Pancreas (tissue), 10 donors: ENCODE data around the gene KRT23. TPM values are rescaled to one million over a fixed set of nuclear protein-coding genes. Genes with fewer than 3 reads are reported as not detected.

Experiments
- ATAC-seq, 4 donors: fragments of 200-7000 bp; cut with Tn5 transposase; one replicate each; pipeline versions ENCODE4 v1.8.0 to v1.9.1; 2020; ENCODE audit warnings: mild to moderate bottlenecking in 4 of 4, moderate library complexity in 4 of 4
- DNase-seq, 6 donors: peaks; one replicate each; pipeline ENCODE4 v3.0.0-alpha.2; 2020
- FAIRE-seq: peaks from 2 replicates; lab custom pipeline; 2012; peaks lifted over from hg19 to GRCh38; lab: Jason Lieb, UNC
- H3K27ac ChIP-seq, 4 donors: fragments of 200-600 bp; sonication (generic); 1 replicate in 3 of 4; 2 replicates in 1 of 4; pipeline versions ENCODE4 v1.5.0 to v1.8.0; 2020
- H3K27me3 ChIP-seq, 4 donors: fragments of 200-600 bp; one replicate each; pipeline ENCODE4 v1.8.0; 2021
- H3K36me3 ChIP-seq, 3 donors: fragments of 200-600 bp; sonication (generic) in 1 of 3; one replicate each; pipeline versions ENCODE4 v1.5.0 to v1.8.0; 2020 to 2021
- H3K4me1 ChIP-seq, 3 donors: fragments of 200-600 bp; one replicate each; pipeline ENCODE4 v1.8.0; 2021
- H3K4me3 ChIP-seq, 4 donors: fragments of 200-600 bp; sonication (generic) in 2 of 4; one replicate each; pipeline versions ENCODE4 v1.5.0 to v1.8.0; 2020 to 2021
- H3K9me3 ChIP-seq, 4 donors: fragments of 200-600 bp; one replicate each; pipeline ENCODE4 v1.8.0; 2021
- WGBS, 2 donors: extraction: QIAGEN DNeasy Blood & Tissue Kit; methylation state at CpG; one replicate each; pipeline ENCODE4 v1.1.7; 2013; 5-methylcytosine and 5-hydroxymethylcytosine counted together
- intact Hi-C, 3 donors: fragments of 100-400 bp; cut with DNase I; formaldehyde crosslinking; loops; one replicate each; pipeline versions ENCODE4 v1.11.1 to v1.14.2; 2022
- polyA plus RNA-seq, 2 donors: library from polyadenylated mRNA; stranded (reverse); fragments of 200-250 nt; gene quantifications; one replicate each; pipeline ENCODE4 v1.2.3, GENCODE V29; 2013
- total RNA-seq, 6 donors: library from RNA; stranded (reverse); fragmentation: NEBNext Ultra II Directional in 4 of 6; extraction: Animal tissue kit (Norgen Biotek cat#: 25700) in 4 of 6; gene quantifications; one replicate each; pipeline versions ENCODE4 v1.2.1 to v1.2.4, GENCODE V29; 2021 to 2023
- TF ChIP-seq, protein P1 (sequence below), 4 donors: fragments of 200-600 bp; sonication (generic) in 3 of 4; IDR thresholded peaks; one replicate each; pipeline versions ENCODE4 v1.5.0 to v1.8.0; 2021; ENCODE audit warnings: antibody characterized with exemption in 4 of 4
- donor health status: healthy with polysubstance abuse.
- donor health status: DM: no; HTN: no; CAD: no; lungs with moderate emphysema.
- donor health status: DM: no; HTN: no; CAD: no.
- donor health status: control.
- donor health status: control.
- donor health status: Bipolar disorder and iron deficiency.
- donor health status: DM: yes; HTN: yes; CAD: no.
- donor health status: DM: no; HTN: no; CAD: no.
- donor health status: DM: no; HTN: no; CAD: no.
- donor health status: DM: yes; HTN: yes; CAD: no.

KRT23 gene
- total and polyA plus RNA-seq, 8 donors = 0.59 to 17.7 (median 1.1) TPM

DNA sequence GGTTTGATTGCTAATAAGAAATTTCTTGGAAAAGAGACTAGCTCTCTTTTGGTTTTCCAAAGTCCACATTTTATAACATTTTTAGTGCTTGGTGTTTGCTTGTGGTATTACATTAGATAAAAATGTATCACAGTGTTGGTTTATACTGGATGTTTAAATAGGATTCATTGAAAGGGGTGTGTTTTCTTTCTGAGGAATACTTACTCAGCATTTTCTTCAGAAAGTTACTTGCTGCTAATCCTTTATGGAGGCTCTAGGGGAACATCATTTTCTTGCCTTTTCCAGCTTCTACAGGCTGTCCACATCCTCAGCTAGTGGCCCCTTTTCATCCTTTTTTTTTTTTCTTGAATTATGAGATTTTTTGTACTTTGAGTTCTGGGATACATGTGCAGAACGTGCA lies 30.1 kb upstream of the KRT23 start:
- no peak for DNase-seq
- H3K27me3 ChIP-seq = no peaks in the 10 kb centered on the region
- H3K27ac ChIP-seq = no peak overlapping the region
- TF ChIP-seq, protein P1, sequence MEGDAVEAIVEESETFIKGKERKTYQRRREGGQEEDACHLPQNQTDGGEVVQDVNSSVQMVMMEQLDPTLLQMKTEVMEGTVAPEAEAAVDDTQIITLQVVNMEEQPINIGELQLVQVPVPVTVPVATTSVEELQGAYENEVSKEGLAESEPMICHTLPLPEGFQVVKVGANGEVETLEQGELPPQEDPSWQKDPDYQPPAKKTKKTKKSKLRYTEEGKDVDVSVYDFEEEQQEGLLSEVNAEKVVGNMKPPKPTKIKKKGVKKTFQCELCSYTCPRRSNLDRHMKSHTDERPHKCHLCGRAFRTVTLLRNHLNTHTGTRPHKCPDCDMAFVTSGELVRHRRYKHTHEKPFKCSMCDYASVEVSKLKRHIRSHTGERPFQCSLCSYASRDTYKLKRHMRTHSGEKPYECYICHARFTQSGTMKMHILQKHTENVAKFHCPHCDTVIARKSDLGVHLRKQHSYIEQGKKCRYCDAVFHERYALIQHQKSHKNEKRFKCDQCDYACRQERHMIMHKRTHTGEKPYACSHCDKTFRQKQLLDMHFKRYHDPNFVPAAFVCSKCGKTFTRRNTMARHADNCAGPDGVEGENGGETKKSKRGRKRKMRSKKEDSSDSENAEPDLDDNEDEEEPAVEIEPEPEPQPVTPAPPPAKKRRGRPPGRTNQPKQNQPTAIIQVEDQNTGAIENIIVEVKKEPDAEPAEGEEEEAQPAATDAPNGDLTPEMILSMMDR (IDR thresholded peaks at IDR 0.05) = no peak
- 49 to 71% methylated on average over 1 of the region's 1 CpG for WGBS, 2 donors
- no peaks in the 10 kb centered on the region for H3K36me3 ChIP-seq
- H3K4me1 ChIP-seq = no peaks in the 10 kb centered on the region
- no peak for ATAC-seq
- H3K9me3 ChIP-seq = no peaks in the 10 kb centered on the region
- intact Hi-C loops = no loop called here
- H3K4me3 ChIP-seq = no peak overlapping the region
- no peak for FAIRE-seq

DNA sequence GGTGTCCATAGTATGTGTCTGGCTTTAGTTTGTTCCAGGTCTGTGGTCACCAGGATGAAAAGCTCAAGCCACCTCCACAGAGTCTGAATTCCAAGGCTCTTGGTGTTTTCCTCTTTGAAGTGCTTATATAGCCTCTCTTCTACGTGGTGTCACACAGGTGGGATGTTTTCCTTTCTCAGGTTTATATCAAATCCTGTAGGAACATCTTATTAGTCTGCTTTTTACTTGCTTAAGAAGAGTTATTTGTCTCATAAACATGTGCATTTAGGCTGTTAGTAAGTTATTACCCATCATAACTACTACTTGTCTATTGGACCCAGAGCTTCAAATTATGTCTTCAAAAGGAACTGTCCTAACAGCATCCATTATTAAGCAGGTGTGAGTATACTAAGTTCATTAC lies 29.4 kb upstream of the KRT23 start, which contains the start of gene KRT39:
KRT39 (minus strand) TSS at position 101 of the 400 bp plus-strand sequence; CDS start at position 9, 92 bp downstream.
- Histone ChIP-seq H3K27me3 (no peaks in the 10 kb centered on the region), H3K9me3 (no peaks in the 10 kb centered on the region), H3K27ac (no peak within 1 kb of the TSS), H3K4me3 (no peak within 1 kb of the TSS), H3K36me3 (no peaks in the 10 kb centered on the region), H3K4me1 (no peaks in the 10 kb centered on the region)
- 38 to 47% methylated on average over 1 of the region's 1 CpG for WGBS, 2 donors
- no peak for FAIRE-seq
- no peak for DNase-seq
- TF ChIP-seq, protein P1 (IDR thresholded peaks at IDR 0.05) = no peak
- ATAC-seq = no peak
- intact Hi-C loops = no loop called here

DNA sequence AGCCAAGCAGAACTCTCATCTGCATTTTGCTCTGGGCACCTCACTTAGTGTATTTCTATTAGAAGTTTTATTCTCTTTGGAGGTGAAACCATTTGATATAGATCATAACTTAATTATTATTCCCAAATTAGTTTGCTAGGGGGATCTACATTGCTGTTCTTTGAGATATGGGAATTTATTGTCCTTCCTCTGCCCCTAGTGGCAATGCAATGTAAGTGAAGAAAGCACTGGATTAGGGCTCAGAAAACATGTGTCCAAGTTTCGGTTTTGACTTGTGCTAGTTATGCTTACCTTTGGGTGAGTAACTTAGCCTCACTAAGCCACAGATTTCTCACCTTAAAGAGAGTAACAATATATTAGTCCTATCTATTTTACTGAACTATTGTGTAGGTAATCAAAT lies 26.4 kb upstream of the KRT23 start:
- no peaks in the 10 kb centered on the region for H3K36me3 ChIP-seq
- H3K27ac ChIP-seq = no peak overlapping the region
- DNase-seq = no peak
- H3K4me3 ChIP-seq = no peak overlapping the region
- peaks cover 0 to 3% (median 0%) of the 10 kb centered on the region in 3 donors for H3K4me1 ChIP-seq
- no peaks in the 10 kb centered on the region for H3K9me3 ChIP-seq
- no peaks in the 10 kb centered on the region for H3K27me3 ChIP-seq
- TF ChIP-seq, protein P1 (IDR thresholded peaks at IDR 0.05) = peak; percentile 43 to 57 (median 48)
- WGBS, 2 donors = 20 to 42% methylated on average over 1 of the region's 1 CpG
- peak in 2 of 4 donors; percentile 62 to 69 for ATAC-seq
- no peak for FAIRE-seq
- intact Hi-C loops = no loop called here

DNA sequence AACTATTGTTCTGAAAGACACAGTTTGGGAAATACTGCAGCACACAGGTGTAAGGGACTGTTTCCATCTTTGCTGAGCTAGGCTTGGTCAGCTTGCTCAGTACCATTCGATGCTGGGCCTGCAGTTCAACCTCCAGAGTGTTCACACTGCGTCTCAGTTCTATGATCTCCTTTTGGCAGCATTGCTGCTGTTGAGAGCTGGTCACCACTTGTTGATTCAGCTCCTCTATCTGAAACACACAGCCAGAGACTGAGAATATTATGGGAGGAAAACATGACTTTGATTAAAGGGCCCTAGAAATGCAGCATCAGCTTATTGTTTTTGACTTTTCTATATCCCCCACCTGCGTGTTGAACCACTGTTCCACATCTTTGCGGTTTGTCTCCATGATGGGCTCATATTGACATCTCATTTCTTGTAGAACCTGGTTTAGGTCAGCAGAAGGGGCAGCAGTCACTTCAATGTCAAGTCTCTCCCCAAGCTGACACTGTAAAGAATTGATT lies 24.7 kb upstream of the KRT23 start:
- Histone ChIP-seq H3K4me1 (peaks cover 0 to 11% (median 0%) of the 10 kb centered on the region in 3 donors), H3K27ac (peak overlapping the region in 3 of 4 donors; percentile 25 to 46 (median 28)), H3K4me3 (no peak overlapping the region), H3K9me3 (no peaks in the 10 kb centered on the region), H3K27me3 (no peaks in the 10 kb centered on the region), H3K36me3 (no peaks in the 10 kb centered on the region)
- FAIRE-seq (no peak), ATAC-seq (peak in 2 of 4 donors; percentile 11 to 25), DNase-seq (no peak)
- 62 to 77% methylated on average over 4 of the region's 4 CpGs for WGBS, 2 donors
- intact Hi-C loops = no loop called here
- TF ChIP-seq, protein P1 (IDR thresholded peaks at IDR 0.05) = no peak

DNA sequence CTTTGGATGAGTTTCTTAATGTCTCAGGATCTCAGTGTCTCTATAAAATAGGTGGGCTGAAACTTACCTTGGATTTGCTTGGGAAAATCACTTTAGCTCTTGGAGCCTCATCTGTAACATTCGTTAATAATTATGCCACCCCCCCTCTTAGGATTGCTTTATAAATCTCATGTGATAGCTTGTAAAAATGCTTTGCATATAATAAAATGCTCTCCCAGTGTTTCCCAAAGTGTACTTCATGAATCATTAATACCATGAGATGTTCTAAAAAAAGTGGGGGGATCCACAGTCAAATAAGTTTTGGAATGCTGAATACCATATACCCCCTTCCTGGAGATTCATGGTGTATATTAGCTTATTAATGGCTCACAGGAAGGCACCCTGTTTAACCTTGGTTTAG lies 24.1 kb upstream of the KRT23 start:
- Histone ChIP-seq H3K9me3 (no peaks in the 10 kb centered on the region), H3K36me3 (no peaks in the 10 kb centered on the region), H3K4me3 (no peak overlapping the region), H3K4me1 (peaks cover 0 to 12% (median 0%) of the 10 kb centered on the region in 3 donors), H3K27ac (peak overlapping the region in 3 of 4 donors; percentile 25 to 46 (median 28)), H3K27me3 (no peaks in the 10 kb centered on the region)
- ATAC-seq (peak in 1 of 4 donors; percentile 25), FAIRE-seq (no peak), DNase-seq (no peak)
- intact Hi-C loops = no loop called here
- TF ChIP-seq, protein P1 (IDR thresholded peaks at IDR 0.05) = no peak
- 41 to 54% methylated on average over 1 of the region's 1 CpG for WGBS, 2 donors
